Peyer's patch (tissue), 4 donors: ENCODE measurements around the gene GH1.

Experiments used
- POLR2A ChIP-seq, 2 donors: fragments of 450-650 bp; IDR thresholded peaks; one replicate each; pipeline ENCODE4 v1.5.1; 2017; ENCODE audit warnings: antibody characterized with exemption in 2 of 2, mild to moderate bottlenecking in 2 of 2, moderate library complexity in 2 of 2
- TF ChIP-seq, protein P1 (sequence below), 6 experiments: fragments of 450-650 bp in 4 of 6; fragments of 200-600 bp in 2 of 6; sonication (generic) in 1 of 6; IDR thresholded peaks; one replicate each; pipeline ENCODE4 v1.5.1; 2017 to 2019; ENCODE audit warnings: antibody characterized with exemption in 6 of 6, mild to moderate bottlenecking in 3 of 6, moderate library complexity in 1 of 6

DNA sequence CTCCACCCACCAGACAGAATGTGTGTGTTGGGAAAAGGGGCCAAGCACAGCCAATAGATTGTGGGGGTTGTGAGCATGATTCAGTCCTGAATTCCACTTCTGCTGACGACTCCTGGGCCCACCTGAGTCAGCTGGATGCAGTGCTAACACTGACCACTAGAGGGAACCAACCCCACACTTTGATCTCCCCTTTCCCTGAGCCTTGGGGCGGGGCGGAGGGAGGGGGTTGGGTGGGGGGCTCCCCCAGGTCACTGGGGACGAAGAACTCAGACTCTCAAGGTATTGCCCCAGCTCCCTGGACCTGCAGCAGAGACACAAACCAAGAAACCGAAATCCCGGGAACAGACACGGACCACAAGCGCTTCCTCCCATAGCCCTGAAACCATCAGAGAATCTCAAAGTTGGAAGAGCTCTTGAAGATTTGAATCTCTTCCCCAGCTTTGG lies 7.0 kb downstream of the GH1 start:
- TF ChIP-seq, protein P1, sequence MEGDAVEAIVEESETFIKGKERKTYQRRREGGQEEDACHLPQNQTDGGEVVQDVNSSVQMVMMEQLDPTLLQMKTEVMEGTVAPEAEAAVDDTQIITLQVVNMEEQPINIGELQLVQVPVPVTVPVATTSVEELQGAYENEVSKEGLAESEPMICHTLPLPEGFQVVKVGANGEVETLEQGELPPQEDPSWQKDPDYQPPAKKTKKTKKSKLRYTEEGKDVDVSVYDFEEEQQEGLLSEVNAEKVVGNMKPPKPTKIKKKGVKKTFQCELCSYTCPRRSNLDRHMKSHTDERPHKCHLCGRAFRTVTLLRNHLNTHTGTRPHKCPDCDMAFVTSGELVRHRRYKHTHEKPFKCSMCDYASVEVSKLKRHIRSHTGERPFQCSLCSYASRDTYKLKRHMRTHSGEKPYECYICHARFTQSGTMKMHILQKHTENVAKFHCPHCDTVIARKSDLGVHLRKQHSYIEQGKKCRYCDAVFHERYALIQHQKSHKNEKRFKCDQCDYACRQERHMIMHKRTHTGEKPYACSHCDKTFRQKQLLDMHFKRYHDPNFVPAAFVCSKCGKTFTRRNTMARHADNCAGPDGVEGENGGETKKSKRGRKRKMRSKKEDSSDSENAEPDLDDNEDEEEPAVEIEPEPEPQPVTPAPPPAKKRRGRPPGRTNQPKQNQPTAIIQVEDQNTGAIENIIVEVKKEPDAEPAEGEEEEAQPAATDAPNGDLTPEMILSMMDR (IDR thresholded peaks at IDR 0.05) = peak; percentile 52 to 91 (median 56)
- TF ChIP-seq POLR2A (IDR thresholded peaks at IDR 0.05) = no peak
